Stimulated activated CD8-positive, alpha-beta memory T cell treated with anti-CD3 and anti-CD28 coated beads, Interleukin-4, amount 100 ng/mL, for 4 hours (primary cell): ENCODE data around the gene LIPG.
"Not testable (repeated sequence)": the region's sequence is repeated elsewhere in the genome, so short reads cannot be mapped to it uniquely, and the experiment has no call there.

Source experiments
- DNase-seq, 2 donors: peaks; one replicate each; pipeline ENCODE4 v3.0.0-alpha.2; 2020; ENCODE audit warnings: low read depth in 2 of 2, low spot score in 1 of 2

LIPG gene

GRCh38 chr18:49546278-49546677, 15.6 kb upstream of the LIPG start:
- DNase-seq = no peak

- DNase-seq = no peak
These were observed 15.1 kb upstream of the LIPG start for GRCh38 chr18:49546719-49547273.

GRCh38 chr18:49547701-49548100, 14.2 kb upstream of the LIPG start:
- no peak for DNase-seq

- no peak for DNase-seq
These were observed 13.6 kb upstream of the LIPG start for GRCh38 chr18:49548229-49548636.

- DNase-seq = no peak
These were observed 11.1 kb upstream of the LIPG start for GRCh38 chr18:49550621-49551339.

GRCh38 chr18:49553003-49553402, 8.9 kb upstream of the LIPG start:
- DNase-seq = no peak

- no peak for DNase-seq
These were observed 6.2 kb upstream of the LIPG start for GRCh38 chr18:49555641-49556040.

GRCh38 chr18:49558356-49558755, 3.5 kb upstream of the LIPG start:
- DNase-seq = no peak

GRCh38 chr18:49559326-49559931, 2.4 kb upstream of the LIPG start:
- DNase-seq = not testable (repeated sequence)

- no peak for DNase-seq
These were observed 1.6 kb upstream of the LIPG start for GRCh38 chr18:49560277-49560623.

- no peak for DNase-seq
These were observed 1.1 kb upstream of the LIPG start for GRCh38 chr18:49560624-49561288.

- no peak for DNase-seq
These were observed 748 bp downstream of the LIPG start for GRCh38 chr18:49562481-49563129.

GRCh38 chr18:49563130-49563540, 1.3 kb downstream of the LIPG start:
- DNase-seq = no peak

- no peak for DNase-seq
These were observed 2.1 kb downstream of the LIPG start for GRCh38 chr18:49563701-49564517.

GRCh38 chr18:49564518-49564834, 2.6 kb downstream of the LIPG start:
- no peak for DNase-seq

GRCh38 chr18:49565101-49565500, 3.2 kb downstream of the LIPG start:
- no peak for DNase-seq

GRCh38 chr18:49565612-49566011, 3.8 kb downstream of the LIPG start:
- DNase-seq = no peak

GRCh38 chr18:49566217-49566770, 4.4 kb downstream of the LIPG start:
- DNase-seq = no peak

- no peak for DNase-seq
These were observed 5.1 kb downstream of the LIPG start for GRCh38 chr18:49566985-49567384.

GRCh38 chr18:49569724-49570123, 7.9 kb downstream of the LIPG start:
- DNase-seq = no peak

- DNase-seq = no peak
These were observed 9.0 kb downstream of the LIPG start for GRCh38 chr18:49570836-49571235.
